RWPE1 (cell line): ENCODE results near the gene WWOX.

Experiments used
- CTCF ChIA-PET: fragments of 350-600 bp; sonication (Branson Sonifier 250); formaldehyde crosslinking; extraction: SDS; loops from one replicate; lab custom pipeline; 2021; lab: Yijun Ruan, JAX
- POLR2A ChIA-PET: fragments of 400-600 bp; formaldehyde crosslinking; extraction: SDS; loops from one replicate; lab custom pipeline; 2020; ENCODE audit warnings: antibody characterized with exemption; ENCODE audit not compliant: low non-redundant PET; lab: Yijun Ruan, JAX
- DNase-seq: peaks from one replicate; pipeline ENCODE4 v3.0.0; 2012; ENCODE audit warnings: low spot score
- H3K27ac ChIP-seq: fragments of 450-650 bp; 2 replicates; pipeline ENCODE4 v1.5.1; 2017
- TF ChIP-seq, protein P1 (sequence below): fragments of 450-650 bp; conservative IDR thresholded peaks from 2 replicates; pipeline ENCODE4 v1.5.1; 2017; ENCODE audit warnings: low read depth, mild to moderate bottlenecking

WWOX gene

DNA sequence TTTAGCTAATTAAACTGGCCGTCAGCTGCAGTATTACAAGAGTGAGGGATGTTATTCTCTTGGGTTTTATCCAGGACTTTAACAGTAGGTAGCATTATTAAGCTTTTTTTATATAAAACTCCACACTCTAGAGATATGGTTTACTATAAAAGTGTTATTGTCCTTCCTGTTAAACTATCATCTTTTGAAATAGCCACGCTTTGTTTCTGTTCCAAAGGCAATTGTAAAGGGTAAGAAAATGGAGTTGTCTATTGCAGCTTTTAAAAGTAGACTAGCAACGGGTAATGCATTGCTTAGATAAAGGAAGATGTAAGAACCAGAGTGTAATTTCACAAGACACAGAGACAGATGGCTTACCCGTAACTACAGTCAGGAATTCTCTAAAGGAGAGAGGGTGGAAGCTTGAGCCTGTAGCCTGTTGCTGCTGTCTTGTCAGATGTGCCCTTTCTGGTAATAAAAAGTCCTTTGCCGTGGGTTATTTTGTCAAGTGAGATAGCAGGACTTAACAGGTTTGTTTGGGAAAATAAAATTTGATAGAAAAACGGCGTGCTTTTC is 56.4 kb downstream of the WWOX start:
- H3K27ac ChIP-seq = no peak overlapping the region
- ChIA-PET CTCF (no interaction called here), POLR2A (no interaction called here)
- no peak for DNase-seq
- TF ChIP-seq, protein P1, sequence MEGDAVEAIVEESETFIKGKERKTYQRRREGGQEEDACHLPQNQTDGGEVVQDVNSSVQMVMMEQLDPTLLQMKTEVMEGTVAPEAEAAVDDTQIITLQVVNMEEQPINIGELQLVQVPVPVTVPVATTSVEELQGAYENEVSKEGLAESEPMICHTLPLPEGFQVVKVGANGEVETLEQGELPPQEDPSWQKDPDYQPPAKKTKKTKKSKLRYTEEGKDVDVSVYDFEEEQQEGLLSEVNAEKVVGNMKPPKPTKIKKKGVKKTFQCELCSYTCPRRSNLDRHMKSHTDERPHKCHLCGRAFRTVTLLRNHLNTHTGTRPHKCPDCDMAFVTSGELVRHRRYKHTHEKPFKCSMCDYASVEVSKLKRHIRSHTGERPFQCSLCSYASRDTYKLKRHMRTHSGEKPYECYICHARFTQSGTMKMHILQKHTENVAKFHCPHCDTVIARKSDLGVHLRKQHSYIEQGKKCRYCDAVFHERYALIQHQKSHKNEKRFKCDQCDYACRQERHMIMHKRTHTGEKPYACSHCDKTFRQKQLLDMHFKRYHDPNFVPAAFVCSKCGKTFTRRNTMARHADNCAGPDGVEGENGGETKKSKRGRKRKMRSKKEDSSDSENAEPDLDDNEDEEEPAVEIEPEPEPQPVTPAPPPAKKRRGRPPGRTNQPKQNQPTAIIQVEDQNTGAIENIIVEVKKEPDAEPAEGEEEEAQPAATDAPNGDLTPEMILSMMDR = no peak

DNA sequence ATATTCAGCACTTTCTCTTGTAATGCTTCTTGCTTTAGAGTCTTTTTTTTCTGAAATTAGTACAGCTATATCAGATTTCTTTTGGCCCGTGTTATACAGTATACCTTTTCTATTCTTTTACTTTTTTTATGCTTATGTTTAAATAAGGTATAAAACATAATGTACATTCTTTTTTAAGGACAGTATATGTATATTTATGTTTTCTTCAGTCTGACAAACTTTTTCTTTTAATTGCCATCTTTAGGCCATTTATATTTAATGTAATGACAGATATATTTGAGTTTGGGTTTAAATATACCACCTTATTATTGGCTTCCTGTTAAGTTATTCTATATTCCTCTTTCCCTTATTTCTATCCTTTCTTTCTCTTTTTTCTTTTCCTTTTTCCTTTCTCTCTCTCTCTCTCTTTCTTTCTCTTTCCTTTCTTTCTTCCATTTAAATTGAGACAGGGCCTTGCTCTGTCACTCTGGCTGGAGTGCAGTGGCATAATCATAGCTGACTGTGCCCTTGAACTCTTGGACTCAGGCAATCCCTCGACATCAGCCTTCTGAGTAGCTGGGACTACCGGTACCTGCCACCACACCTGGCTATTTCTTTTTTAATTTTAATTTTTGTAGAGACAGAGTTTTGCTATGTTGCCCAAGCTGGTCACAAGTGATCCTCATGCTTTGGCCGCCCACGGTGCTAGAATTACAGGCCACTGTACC is 61.7 kb downstream of the WWOX start:
- no peak for DNase-seq
- ChIA-PET CTCF (no interaction called here), POLR2A (no interaction called here)
- no peak overlapping the region for H3K27ac ChIP-seq
- TF ChIP-seq, protein P1 = no peak

DNA sequence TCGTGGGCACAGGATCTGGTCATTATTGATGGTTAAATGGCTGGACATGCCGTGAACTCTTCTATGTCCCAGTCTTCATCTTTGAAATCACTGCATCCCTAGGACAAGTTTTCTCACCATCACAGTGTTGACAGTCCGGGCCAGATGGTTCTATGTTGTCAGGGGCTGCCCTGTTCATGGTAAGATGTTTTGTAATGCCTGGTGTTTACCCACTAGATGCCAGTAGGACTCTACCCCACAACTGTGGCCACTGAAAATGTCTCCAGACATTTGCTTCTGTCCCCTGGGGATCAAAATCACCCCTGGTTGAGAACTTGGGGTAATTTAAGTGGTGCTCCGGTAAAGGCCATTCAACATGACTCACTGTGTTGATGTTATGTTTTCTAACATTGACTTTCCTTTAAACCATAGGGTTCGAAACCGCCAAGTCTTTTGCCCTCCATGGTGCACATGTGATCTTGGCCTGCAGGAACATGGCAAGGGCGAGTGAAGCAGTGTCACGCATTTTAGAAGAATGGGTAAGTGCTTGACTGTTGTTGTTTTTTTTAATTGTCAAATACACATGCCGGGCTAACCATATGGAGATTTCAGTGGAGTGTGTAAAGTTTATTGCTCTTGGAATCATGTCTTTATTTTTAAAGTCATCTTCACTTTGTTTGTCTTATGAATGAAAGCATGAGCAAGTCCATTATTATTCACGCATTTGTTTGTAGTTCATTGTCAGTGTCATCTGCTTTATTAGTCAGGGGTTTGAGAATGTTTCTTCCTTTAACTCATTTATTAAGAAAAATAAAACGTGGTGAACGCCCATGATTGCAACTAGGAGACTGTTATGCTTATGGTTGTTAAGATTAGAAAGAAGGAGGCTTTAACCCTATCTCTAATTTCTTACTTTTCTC is 64.6 kb downstream of the WWOX start:
- TF ChIP-seq, protein P1 = no peak
- no peak overlapping the region for H3K27ac ChIP-seq
- CTCF ChIA-PET = no interaction called here
- POLR2A ChIA-PET = no interaction called here
- DNase-seq = no peak

DNA sequence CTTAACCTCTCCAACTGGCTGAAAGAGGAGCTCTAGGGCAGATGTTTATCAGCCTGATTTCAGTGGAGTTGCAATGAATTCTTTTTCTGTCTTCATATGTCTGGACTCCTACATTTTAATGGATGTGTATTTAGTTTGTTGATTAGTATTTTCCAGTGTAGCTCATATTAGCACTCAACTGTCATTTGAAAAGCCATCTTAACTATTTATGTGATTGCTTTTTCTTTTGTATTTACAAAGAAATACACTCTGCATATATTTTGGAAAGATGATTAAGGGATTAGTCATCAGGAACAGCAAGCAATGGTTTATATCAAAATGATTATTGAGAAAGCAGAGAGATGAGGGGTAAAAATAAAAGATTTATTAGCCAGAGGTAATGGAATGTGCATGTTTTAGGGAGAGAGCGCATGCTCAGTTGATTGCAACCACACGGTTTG is 71.1 kb downstream of the WWOX start:
- CTCF ChIA-PET = no interaction called here
- TF ChIP-seq, protein P1 = no peak
- POLR2A ChIA-PET = no interaction called here
- H3K27ac ChIP-seq = no peak overlapping the region
- DNase-seq = no peak

DNA sequence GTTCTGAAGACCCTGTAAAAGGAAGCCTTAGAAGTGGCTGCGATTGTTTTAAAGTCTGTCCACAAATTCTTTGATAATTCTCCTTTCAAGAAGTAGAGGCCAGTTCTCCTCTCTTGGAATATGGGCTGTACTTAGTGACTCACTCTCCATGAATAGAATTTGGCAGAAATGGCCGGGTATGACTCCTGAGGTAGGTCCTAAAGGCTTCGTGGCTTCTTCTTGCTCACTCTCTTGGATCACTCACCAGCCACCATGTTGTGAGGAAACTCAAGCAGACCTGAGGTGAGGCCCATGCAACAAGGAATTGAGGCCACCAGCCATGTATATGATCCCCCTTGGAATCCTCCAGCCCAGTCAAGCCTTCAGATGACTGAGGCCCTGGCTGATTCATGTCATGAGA is 75.8 kb downstream of the WWOX start:
- ChIA-PET CTCF (interaction anchor here (0.6 kb wide), 1 partner anchor 1412 kb away, joined by 3 read pairs; no protein-coding TSS in a partner anchor), POLR2A (no interaction called here)
- TF ChIP-seq, protein P1 = no peak
- no peak for DNase-seq
- H3K27ac ChIP-seq = no peak overlapping the region

DNA sequence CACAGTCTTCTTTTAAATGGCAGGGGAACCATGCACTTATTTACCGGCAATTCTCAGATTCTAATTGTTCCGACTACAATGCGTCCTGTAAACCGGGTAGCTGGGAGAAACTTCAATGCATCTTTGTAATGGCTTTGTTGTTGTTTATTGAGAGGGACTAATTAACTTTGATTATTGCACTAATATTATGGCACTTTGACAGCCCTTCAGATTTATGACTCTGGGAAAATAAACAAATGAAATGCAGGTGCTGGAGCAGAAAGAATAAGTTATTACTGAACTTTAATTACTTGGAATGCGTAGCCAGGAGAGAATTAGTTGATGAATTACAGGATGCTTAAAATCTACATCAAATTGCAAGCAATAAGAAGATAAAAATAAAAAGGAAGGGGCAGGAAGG is 77.0 kb downstream of the WWOX start:
- ChIA-PET CTCF (no interaction called here), POLR2A (no interaction called here)
- TF ChIP-seq, protein P1 = no peak
- DNase-seq = no peak
- H3K27ac ChIP-seq = no peak overlapping the region
